A673 (cell line): ENCODE measurements around the gene SPNS3. TPM values are rescaled to one million over a fixed set of nuclear protein-coding genes. Genes with fewer than 3 reads are reported as not detected.
A peak's percentile ranks its signal among the peaks of the same experiment; 100 is the strongest.

Experiments used
- BruUV-seq: library from RNA; stranded (reverse); fragments of 400-500 nt; replicated peaks from 2 replicates; lab custom pipeline; 2021; lab: Mats Ljungman, UMichigan
- CTCF ChIA-PET: fragments of 300-600 bp; sonication (Branson Sonifier 250); formaldehyde crosslinking; loops from one replicate; lab custom pipeline; 2022; ENCODE audit warnings: antibody characterized with exemption; lab: Charles Lee
- POLR2A ChIA-PET: fragments of 300-600 bp; sonication (Branson Sonifier 250); formaldehyde crosslinking; loops from one replicate; lab custom pipeline; 2022; ENCODE audit warnings: antibody characterized with exemption; ENCODE audit not compliant: low non-redundant PET; lab: Charles Lee
- DNase-seq: peaks from one replicate; pipeline ENCODE4 v3.0.0-alpha.2; 2015; ENCODE audit warnings: low spot score
- H3K27ac ChIP-seq: fragments of 200-600 bp; sonication (generic); 2 replicates; pipeline ENCODE4 v1.5.1; 2016; ENCODE audit warnings: mixed run types, low read depth, mild to moderate bottlenecking, mixed read lengths, antibody characterized with exemption, low read length; ENCODE audit not compliant: poor library complexity, severe bottlenecking
- H3K27me3 ChIP-seq: fragments of 200-600 bp; sonication (generic); replicated peaks from 2 replicates; pipeline ENCODE4 v1.6.1; 2017; ENCODE audit warnings: mixed run types, low read depth, mild to moderate bottlenecking, mixed read lengths, antibody characterized with exemption, low read length; ENCODE audit not compliant: insufficient read depth, poor library complexity
- H3K36me3 ChIP-seq: fragments of 200-600 bp; sonication (generic); 2 replicates; pipeline ENCODE4 v1.6.1; 2016; ENCODE audit warnings: mixed run types, mild to moderate bottlenecking, mixed read lengths, antibody characterized with exemption, low read length; ENCODE audit not compliant: insufficient read depth, poor library complexity, severe bottlenecking
- H3K4me1 ChIP-seq: fragments of 200-600 bp; sonication (generic); 2 replicates; pipeline ENCODE4 v1.6.1; 2017; ENCODE audit warnings: mixed run types, mild to moderate bottlenecking, mixed read lengths, antibody characterized with exemption, low read length; ENCODE audit not compliant: insufficient read depth, poor library complexity, severe bottlenecking
- H3K4me3 ChIP-seq: fragments of 200-600 bp; sonication (generic); 2 replicates; pipeline ENCODE4 v1.5.1; 2016; ENCODE audit warnings: low read depth, mixed run types, mild to moderate bottlenecking, mixed read lengths, low read length; ENCODE audit not compliant: poor library complexity, severe bottlenecking
- H3K9me3 ChIP-seq: fragments of 200-600 bp; sonication (generic); 2 replicates; pipeline ENCODE4 v1.6.1; 2016; ENCODE audit warnings: mixed run types, low read depth, mild to moderate bottlenecking, mixed read lengths, antibody characterized with exemption, low read length; ENCODE audit not compliant: poor library complexity, severe bottlenecking
- CTCF ChIP-seq: fragments of 300-800, 200-600 bp; sonication (generic); conservative IDR thresholded peaks from 2 replicates; pipeline ENCODE4 v1.5.1; 2017; ENCODE audit warnings: low read depth, mild to moderate bottlenecking, antibody characterized with exemption, low read length, moderate library complexity, mixed read lengths
- EZH2 ChIP-seq: fragments of 200-600 bp; sonication (generic); IDR thresholded peaks from 2 replicates; pipeline ENCODE4 v1.6.1; 2017; ENCODE audit warnings: borderline replicate concordance, low read depth, mild to moderate bottlenecking, mixed read lengths, antibody characterized with exemption, low read length; ENCODE audit not compliant: poor library complexity, severe bottlenecking
- intact Hi-C: fragments of 100-400 bp; cut with micrococcal nuclease; formaldehyde crosslinking; loops from one replicate; pipeline ENCODE4 v1.10.0; 2022; ENCODE audit not compliant: unreplicated experiment
- total RNA-seq: library from RNA; stranded (reverse); gene quantifications from 2 replicates; pipeline ENCODE4 v1.2.3, GENCODE V29; 2021

SPNS3 gene
- total RNA-seq, 1 experiment from 2014 or later: not detected

GRCh38 chr17:4498461-4499397, 65.0 kb downstream of the SPNS3 start, which contains the start of gene SPNS2:
SPNS2 (plus strand) TSS chr17:4498881; CDS start chr17:4499048, 167 bp downstream.
- peaks cover 12% of the 10 kb centered on the region for H3K4me1 ChIP-seq
- no TSS peak for BruUV-seq

GRCh38 chr17:4499431-4500190, 65.9 kb downstream of the SPNS3 start:
- no TSS peak for BruUV-seq
- H3K4me3 ChIP-seq: peak overlapping the region; percentile 15

More at GRCh38 chr17:4498461-4499397, 65.0 kb downstream of the SPNS3 start, which contains the start of gene SPNS2:
- ChIA-PET CTCF (interaction anchor here (0.5 to 1.1 kb wide), 3 partner anchors 17 to 68 kb away, joined by 3 to 6 read pairs (median 3); no protein-coding TSS in a partner anchor), POLR2A (interaction anchor here (0.6 to 0.9 kb wide), 2 partner anchors 11 to 355 kb away, joined by 3 to 5 read pairs; no protein-coding TSS in a partner anchor)
- no peaks in the 10 kb centered on the region for H3K36me3 ChIP-seq
- TF ChIP-seq EZH2: no peak
- TF ChIP-seq CTCF: no peak
- H3K9me3 ChIP-seq: no peaks in the 10 kb centered on the region
- peaks cover 48% of the 10 kb centered on the region for H3K27me3 ChIP-seq
- no peak within 1 kb of the TSS for H3K27ac ChIP-seq
- intact Hi-C loops: no loop called here
- H3K4me3 ChIP-seq: peak within 1 kb of the TSS; percentile 30
- peak; percentile 77 for DNase-seq

More at GRCh38 chr17:4499431-4500190, 65.9 kb downstream of the SPNS3 start:
- Histone ChIP-seq H3K4me1 (peaks cover 12% of the 10 kb centered on the region), H3K27ac (no peak overlapping the region), H3K36me3 (no peaks in the 10 kb centered on the region), H3K27me3 (peaks cover 48% of the 10 kb centered on the region), H3K9me3 (no peaks in the 10 kb centered on the region)
- intact Hi-C loops: no loop called here
- peak; percentile 18 for DNase-seq
- POLR2A ChIA-PET: interaction anchor here (0.9 kb wide), 1 partner anchor 10 kb away, joined by 3 read pairs; no protein-coding TSS in a partner anchor
- CTCF ChIA-PET: interaction anchor here (1.1 kb wide), 1 partner anchor 67 kb away, joined by 3 read pairs; no protein-coding TSS in a partner anchor
- no peak for TF ChIP-seq EZH2
- TF ChIP-seq CTCF: no peak
